HEK293T (cell line): Measurements from ENCODE around the gene SEPTIN5.

Experiments
- BHLHE40 ChIP-seq: fragments of 450-650 bp; IDR thresholded peaks from 2 replicates; pipeline ENCODE4 v1.6.1; 2016; ENCODE audit warnings: mild to moderate bottlenecking, moderate library complexity, borderline replicate concordance
- CTBP1 ChIP-seq: fragments of 450-650 bp; IDR thresholded peaks from 2 replicates; pipeline ENCODE4 v1.6.1; 2016; ENCODE audit warnings: borderline replicate concordance
- ELF4 ChIP-seq: fragments of 450-650 bp; IDR thresholded peaks from 2 replicates; pipeline ENCODE4 v1.6.1; 2017; ENCODE audit warnings: antibody characterized with exemption
- FOXA1 ChIP-seq: fragments of 450-650 bp; IDR thresholded peaks from 2 replicates; pipeline ENCODE4 v1.6.1; 2016; ENCODE audit warnings: mild to moderate bottlenecking
- FOXK2 ChIP-seq: fragments of 450-650 bp; IDR thresholded peaks from 2 replicates; pipeline ENCODE4 v1.6.1; 2016; ENCODE audit warnings: mild to moderate bottlenecking
- HDGF ChIP-seq: fragments of 450-650 bp; IDR thresholded peaks from 2 replicates; pipeline ENCODE4 v1.6.1; 2017; ENCODE audit warnings: antibody characterized with exemption, borderline replicate concordance
- L3MBTL2 ChIP-seq: fragments of 450-650 bp; conservative IDR thresholded peaks from 2 replicates; pipeline ENCODE4 v1.6.1; 2016; ENCODE audit warnings: mild to moderate bottlenecking
- LEF1 ChIP-seq: fragments of 450-650 bp; IDR thresholded peaks from 2 replicates; pipeline ENCODE4 v1.6.1; 2017; ENCODE audit warnings: mild to moderate bottlenecking, borderline replicate concordance
- NFRKB ChIP-seq: fragments of 450-650 bp; IDR thresholded peaks from 2 replicates; pipeline ENCODE4 v1.6.1; 2016; ENCODE audit warnings: mild to moderate bottlenecking, moderate library complexity
- SP1 ChIP-seq: fragments of 450-650 bp; IDR thresholded peaks from 2 replicates; pipeline ENCODE4 v1.6.1; 2017
- SUZ12 ChIP-seq: fragments of 450-650 bp; IDR thresholded peaks from 2 replicates; pipeline ENCODE4 v1.6.1; 2016; ENCODE audit warnings: mild to moderate bottlenecking
- TARDBP ChIP-seq: fragments of 450-650 bp; IDR thresholded peaks from 2 replicates; pipeline ENCODE4 v1.6.1; 2016
- ZNF384 ChIP-seq: fragments of 450-650 bp; IDR thresholded peaks from 2 replicates; pipeline ENCODE4 v1.6.1; 2016
- TF ChIP-seq, protein P1 (sequence below): fragments of 450-650 bp; IDR thresholded peaks from 2 replicates; pipeline ENCODE4 v1.6.1; 2016

DNA sequence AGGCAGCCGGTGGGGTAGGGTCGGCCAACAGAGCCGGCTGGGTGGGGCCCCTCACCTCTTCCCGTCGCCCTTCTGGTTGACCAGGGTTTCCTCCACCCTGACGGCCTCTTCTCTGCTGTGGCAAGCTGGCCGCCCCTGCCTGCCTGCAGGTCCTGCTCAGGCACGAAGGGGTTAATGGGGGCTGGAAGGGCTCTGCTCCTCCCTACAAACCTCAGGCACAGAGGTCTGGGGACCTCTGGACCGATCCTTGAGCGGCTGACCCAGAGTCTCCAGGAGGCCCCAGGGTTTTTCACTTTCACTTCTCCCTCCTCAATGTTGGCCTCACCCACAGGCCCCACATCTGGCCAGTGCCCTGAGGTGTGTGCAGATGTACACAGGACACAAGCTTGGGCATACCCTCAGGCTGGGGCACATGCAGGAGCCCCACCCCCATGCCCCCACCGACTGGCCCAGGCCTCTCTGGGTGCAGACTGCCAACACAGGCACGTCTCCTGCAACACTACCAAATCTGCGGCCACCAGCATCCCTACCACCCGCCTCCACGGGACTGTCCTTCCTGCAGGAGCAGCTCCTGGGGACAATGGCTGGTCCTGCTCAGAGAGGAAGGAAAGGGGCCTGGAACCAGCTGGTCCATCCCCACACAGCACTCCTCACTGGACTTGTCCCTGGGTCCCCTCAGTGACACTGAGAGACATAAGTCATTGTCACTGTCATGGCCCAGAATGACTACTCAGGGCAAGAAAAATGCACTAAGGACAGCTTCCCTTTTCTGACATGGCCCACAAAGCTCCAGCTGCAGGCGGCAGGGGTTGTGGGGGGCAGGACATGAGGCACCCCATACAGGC lies 43.1 kb downstream of the SEPTIN5 start:
- no peak for TF ChIP-seq FOXK2
- no peak for TF ChIP-seq SUZ12
- TF ChIP-seq L3MBTL2 = no peak
- TF ChIP-seq CTBP1 = no peak
- TF ChIP-seq TARDBP = no peak
- TF ChIP-seq SP1 = no peak
- TF ChIP-seq LEF1 = no peak
- no peak for TF ChIP-seq ZNF384
- TF ChIP-seq FOXA1 = no peak
- no peak for TF ChIP-seq BHLHE40
- no peak for TF ChIP-seq HDGF
- no peak for TF ChIP-seq NFRKB
- TF ChIP-seq, protein P1, sequence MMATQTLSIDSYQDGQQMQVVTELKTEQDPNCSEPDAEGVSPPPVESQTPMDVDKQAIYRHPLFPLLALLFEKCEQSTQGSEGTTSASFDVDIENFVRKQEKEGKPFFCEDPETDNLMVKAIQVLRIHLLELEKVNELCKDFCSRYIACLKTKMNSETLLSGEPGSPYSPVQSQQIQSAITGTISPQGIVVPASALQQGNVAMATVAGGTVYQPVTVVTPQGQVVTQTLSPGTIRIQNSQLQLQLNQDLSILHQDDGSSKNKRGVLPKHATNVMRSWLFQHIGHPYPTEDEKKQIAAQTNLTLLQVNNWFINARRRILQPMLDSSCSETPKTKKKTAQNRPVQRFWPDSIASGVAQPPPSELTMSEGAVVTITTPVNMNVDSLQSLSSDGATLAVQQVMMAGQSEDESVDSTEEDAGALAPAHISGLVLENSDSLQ = no peak
- no peak for TF ChIP-seq ELF4
